ENCODE data around the gene SMAD2.

Gene SMAD2

GRCh38 chr18:47847635-47848034, 82.8 kb downstream of the SMAD2 start:
- Histone ChIP-seq H3K9ac (ENCODE audit: low read length) (no peak overlapping the region), H3K4me1 (ENCODE audit: low read length) (no peaks in the 10 kb centered on the region), H3K4me2 (ENCODE audit: low read length) (no peak overlapping the region), H4K20me1 (ENCODE audit: insufficient read depth, low read length) (no peaks in the 10 kb centered on the region), H3K9me3 (ENCODE audit: insufficient read depth, low read length) (no peaks in the 10 kb centered on the region), H3K27me3 (ENCODE audit: low read depth, low read length) (no peaks in the 10 kb centered on the region), H2AFZ (ENCODE audit: low read depth, low read length) (no peak overlapping the region), H3K4me3 (ENCODE audit: low read length) (no peak overlapping the region), H3K79me2 (ENCODE audit: low read length) (no peaks in the 10 kb centered on the region), H3K27ac (ENCODE audit: low read length) (no peak overlapping the region), H3K36me3 (replicated peaks; ENCODE audit: low read depth, low read length) (peaks cover 36% of the 10 kb centered on the region)
- TF ChIP-seq EZH2phosphoT487 (IDR thresholded peaks at IDR 0.05; ENCODE audit: low read depth) (no peak), CTCF (IDR thresholded peaks at IDR 0.05; ENCODE audit: low read depth, low read length) (no peak)

- Histone ChIP-seq H4K20me1 (ENCODE audit: insufficient read depth, low read length) (no peaks in the 10 kb centered on the region), H3K79me2 (ENCODE audit: low read length) (no peaks in the 10 kb centered on the region), H3K4me2 (ENCODE audit: low read length) (no peak overlapping the region), H2AFZ (ENCODE audit: low read depth, low read length) (no peak overlapping the region), H3K4me3 (ENCODE audit: low read length) (no peak overlapping the region), H3K9me3 (ENCODE audit: insufficient read depth, low read length) (no peaks in the 10 kb centered on the region), H3K27me3 (ENCODE audit: low read depth, low read length) (no peaks in the 10 kb centered on the region), H3K4me1 (ENCODE audit: low read length) (no peaks in the 10 kb centered on the region), H3K36me3 (replicated peaks; ENCODE audit: low read depth, low read length) (peaks cover 44% of the 10 kb centered on the region), H3K27ac (ENCODE audit: low read length) (no peak overlapping the region), H3K9ac (ENCODE audit: low read length) (no peak overlapping the region)
- TF ChIP-seq CTCF (IDR thresholded peaks at IDR 0.05; ENCODE audit: low read depth, low read length) (no peak), EZH2phosphoT487 (IDR thresholded peaks at IDR 0.05; ENCODE audit: low read depth) (no peak)
Measured at GRCh38 chr18:47846431-47846830, 84.0 kb downstream of the SMAD2 start.

GRCh38 chr18:47844828-47845498, 85.5 kb downstream of the SMAD2 start:
- H4K20me1 ChIP-seq (ENCODE audit: insufficient read depth, low read length) = no peaks in the 10 kb centered on the region
- H3K79me2 ChIP-seq (ENCODE audit: low read length) = no peaks in the 10 kb centered on the region
- TF ChIP-seq CTCF (IDR thresholded peaks at IDR 0.05; ENCODE audit: low read depth, low read length) (no peak), EZH2phosphoT487 (IDR thresholded peaks at IDR 0.05; ENCODE audit: low read depth) (no peak)
- H3K4me1 ChIP-seq (ENCODE audit: low read length) = no peaks in the 10 kb centered on the region
- H3K9ac ChIP-seq (ENCODE audit: low read length) = no peak overlapping the region
- no peak overlapping the region for H2AFZ ChIP-seq (ENCODE audit: low read depth, low read length)
- H3K27me3 ChIP-seq (ENCODE audit: low read depth, low read length) = no peaks in the 10 kb centered on the region
- no peak overlapping the region for H3K4me3 ChIP-seq (ENCODE audit: low read length)
- peaks cover 56% of the 10 kb centered on the region for H3K36me3 ChIP-seq (replicated peaks; ENCODE audit: low read depth, low read length)
- H3K9me3 ChIP-seq (ENCODE audit: insufficient read depth, low read length) = no peaks in the 10 kb centered on the region
- H3K27ac ChIP-seq (ENCODE audit: low read length) = no peak overlapping the region
- no peak overlapping the region for H3K4me2 ChIP-seq (ENCODE audit: low read length)

GRCh38 chr18:47842836-47843235, 87.6 kb downstream of the SMAD2 start:
- no peak overlapping the region for H3K27ac ChIP-seq (ENCODE audit: low read length)
- H3K36me3 ChIP-seq (replicated peaks; ENCODE audit: low read depth, low read length) = peaks cover 76% of the 10 kb centered on the region
- no peak for TF ChIP-seq CTCF (IDR thresholded peaks at IDR 0.05; ENCODE audit: low read depth, low read length)
- no peak for TF ChIP-seq EZH2phosphoT487 (IDR thresholded peaks at IDR 0.05; ENCODE audit: low read depth)
- H3K9me3 ChIP-seq (ENCODE audit: insufficient read depth, low read length) = no peaks in the 10 kb centered on the region
- no peaks in the 10 kb centered on the region for H4K20me1 ChIP-seq (ENCODE audit: insufficient read depth, low read length)
- no peak overlapping the region for H2AFZ ChIP-seq (ENCODE audit: low read depth, low read length)
- H3K9ac ChIP-seq (ENCODE audit: low read length) = no peak overlapping the region
- H3K79me2 ChIP-seq (ENCODE audit: low read length) = no peaks in the 10 kb centered on the region
- no peak overlapping the region for H3K4me2 ChIP-seq (ENCODE audit: low read length)
- H3K27me3 ChIP-seq (ENCODE audit: low read depth, low read length) = no peaks in the 10 kb centered on the region
- H3K4me3 ChIP-seq (ENCODE audit: low read length) = no peak overlapping the region
- no peaks in the 10 kb centered on the region for H3K4me1 ChIP-seq (ENCODE audit: low read length)
